Erythroblast (primary cell): Measurements from ENCODE around the gene JAM3.

Experiments used
- GATA1 ChIP-seq: IDR thresholded peaks from 2 replicates; pipeline ENCODE4 v1.6.1; 2011; ENCODE audit warnings: low read depth, mild to moderate bottlenecking, control low read depth, low read length, moderate library complexity
- POLR2A ChIP-seq: IDR thresholded peaks from 2 replicates; pipeline ENCODE4 v1.6.1; 2011; ENCODE audit warnings: mild to moderate bottlenecking, low read length

DNA sequence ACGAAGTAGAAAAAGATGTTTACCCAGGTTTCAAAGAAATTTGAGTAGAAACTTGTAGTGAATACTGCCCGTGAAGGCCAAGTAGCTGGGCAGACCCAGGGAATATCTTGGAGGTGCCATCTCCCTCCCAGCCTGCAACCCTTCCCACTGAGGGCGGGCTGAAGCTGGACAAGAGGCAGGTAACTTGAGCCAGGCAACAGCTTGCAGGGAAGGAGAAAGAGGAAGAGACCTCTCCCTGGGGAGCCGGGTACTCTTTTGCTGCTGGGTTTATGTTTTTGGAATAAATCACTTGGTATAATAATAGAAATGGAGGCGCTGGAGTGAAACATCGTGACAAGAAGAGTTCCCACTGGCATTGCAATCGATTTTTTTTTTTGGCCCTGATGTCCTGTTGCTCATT is 49.4 kb upstream of the JAM3 start:
- no peak for TF ChIP-seq POLR2A
- TF ChIP-seq GATA1: no peak
